ENCODE results near the gene SOX5. TPM values are rescaled to one million over a fixed set of nuclear protein-coding genes. Genes with fewer than 3 reads are reported as not detected.
"Not testable (repeated sequence)": the region's sequence is repeated elsewhere in the genome, so short reads cannot be mapped to it uniquely, and the experiment has no call there.

The SOX5 gene
- total RNA-seq, 8 experiments from 2014 or later = 2.3 to 23.5 (median 11.1) TPM

DNA sequence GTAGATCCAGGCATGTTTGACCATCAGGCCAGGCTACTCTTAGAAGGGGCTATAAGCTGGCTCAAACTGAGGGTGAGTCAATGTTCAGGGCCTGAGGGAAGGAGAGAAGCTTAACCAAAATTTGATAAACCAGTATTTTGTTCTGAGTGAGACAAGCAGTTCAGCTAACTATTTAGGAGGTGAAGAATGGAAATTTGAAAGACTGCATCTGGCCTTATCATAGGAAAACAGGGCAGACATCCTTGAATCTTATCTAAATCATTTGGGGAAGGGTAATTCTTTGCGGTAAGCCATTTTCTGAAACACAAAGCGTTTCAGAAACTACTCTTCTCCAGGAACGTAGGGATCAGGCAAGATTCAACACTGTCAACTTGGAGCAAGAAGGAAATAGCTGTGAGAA, 447.2 kb downstream of the SOX5 start:
- Histone ChIP-seq H3K4me3 (no peak overlapping the region), H3K27ac (no peak overlapping the region), H3K4me1 (replicated peaks in 1 of 2) (no peaks in the 10 kb centered on the region)
- in situ Hi-C loops (cut with MboI; ENCODE audit: low pct_unique_long_range_greater_than_20kb in 2 of 9, low sequenced_read_pairs in 9 of 9, unreplicated experiment in 9 of 9) = no loop called here
- ATAC-seq (replicated peaks in 6 of 8) = no peak
- WGBS, 10 experiments = 10 to 93% (median 83%) methylated on average over 1 to 3 of the region's 3 CpGs; no CpG with 5 or more reads in 1 of the 10 experiments

- no peak for ATAC-seq (replicated peaks in 6 of 8)
- WGBS, 10 experiments = 0 to 100% (median 90%) methylated on average over 1 to 2 of the region's 2 CpGs
- in situ Hi-C loops (cut with MboI; ENCODE audit: low pct_unique_long_range_greater_than_20kb in 2 of 9, low sequenced_read_pairs in 9 of 9, unreplicated experiment in 9 of 9) = no loop called here
- Histone ChIP-seq H3K4me3 (no peak overlapping the region), H3K27ac (no peak overlapping the region), H3K4me1 (replicated peaks in 1 of 2) (no peaks in the 10 kb centered on the region)
These were observed 454.0 kb downstream of the SOX5 start for GRCh38 chr12:23495472-23495871.

- 0 to 80% (median 17%) methylated on average over 1 of the region's 1 CpG; no CpG with 5 or more reads in 5 of the 10 experiments for WGBS, 10 experiments
- Histone ChIP-seq H3K4me3 (no peak overlapping the region), H3K27ac (no peak overlapping the region), H3K4me1 (replicated peaks in 1 of 2) (no peaks in the 10 kb centered on the region)
- ATAC-seq (replicated peaks in 6 of 8) = no peak
- in situ Hi-C loops (cut with MboI; ENCODE audit: low pct_unique_long_range_greater_than_20kb in 2 of 9, low sequenced_read_pairs in 9 of 9, unreplicated experiment in 9 of 9) = no loop called here
These were observed 455.8 kb downstream of the SOX5 start for GRCh38 chr12:23493672-23494071.

- H3K4me3 ChIP-seq; ATAC-seq (replicated peaks in 6 of 8); in situ Hi-C loops (cut with MboI; ENCODE audit: low pct_unique_long_range_greater_than_20kb in 2 of 9, low sequenced_read_pairs in 9 of 9, unreplicated experiment in 9 of 9); H3K4me1 ChIP-seq (replicated peaks in 1 of 2); H3K27ac ChIP-seq: not testable (repeated sequence)
- WGBS, 10 experiments = 0 to 100% (median 83%) methylated on average over 1 of the region's 3 CpGs; no CpG with 5 or more reads in 3 of the 10 experiments
These were observed 458.4 kb downstream of the SOX5 start for GRCh38 chr12:23491029-23491428.

DNA sequence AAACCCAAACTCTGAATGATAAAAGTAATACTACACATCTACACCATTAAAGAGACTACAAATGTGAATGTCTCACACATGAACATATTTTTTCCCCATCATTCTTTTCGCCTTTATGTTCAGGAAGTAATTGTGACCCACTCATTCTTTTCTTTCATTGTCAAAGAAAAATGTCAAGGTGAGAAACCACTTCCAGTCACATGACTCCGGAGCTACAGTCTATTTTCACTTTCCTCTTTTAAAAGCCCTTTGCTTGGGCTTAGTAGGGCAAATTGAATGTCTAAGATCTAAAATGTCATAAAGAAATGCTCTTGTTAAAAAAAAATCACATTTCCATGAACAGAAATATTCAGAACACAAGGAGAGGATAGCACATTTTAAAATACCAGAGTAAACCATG, 461.3 kb downstream of the SOX5 start:
- Histone ChIP-seq H3K4me3 (no peak overlapping the region), H3K27ac (no peak overlapping the region), H3K4me1 (replicated peaks in 1 of 2) (no peaks in the 10 kb centered on the region)
- 0 to 84% (median 71%) methylated on average over 1 to 2 of the region's 2 CpGs; no CpG with 5 or more reads in 2 of the 10 experiments for WGBS, 10 experiments
- in situ Hi-C loops (cut with MboI; ENCODE audit: low pct_unique_long_range_greater_than_20kb in 2 of 9, low sequenced_read_pairs in 9 of 9, unreplicated experiment in 9 of 9) = no loop called here
- ATAC-seq (replicated peaks in 6 of 8) = no peak

DNA sequence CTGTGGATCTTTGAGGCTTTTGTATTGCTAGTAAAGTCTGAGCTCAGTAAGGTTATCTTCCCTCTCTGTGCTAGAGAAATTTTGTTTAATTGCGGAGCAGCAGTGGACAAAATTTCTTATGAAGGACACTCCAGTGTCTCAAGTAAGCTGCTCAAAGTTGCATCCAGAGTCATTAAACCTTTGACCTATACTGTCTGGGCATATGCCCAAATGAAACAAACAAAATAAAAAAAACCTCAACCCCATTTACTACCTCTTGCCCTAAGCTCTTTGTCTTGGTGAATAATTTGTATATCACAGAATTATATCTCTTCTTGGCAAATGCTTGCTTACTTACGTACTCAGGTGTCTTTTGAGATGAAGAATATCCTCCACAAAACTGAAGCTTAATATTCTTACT, 465.2 kb downstream of the SOX5 start:
- in situ Hi-C loops (cut with MboI; ENCODE audit: low pct_unique_long_range_greater_than_20kb in 2 of 9, low sequenced_read_pairs in 9 of 9, unreplicated experiment in 9 of 9) = no loop called here
- Histone ChIP-seq H3K4me1 (replicated peaks in 1 of 2) (no peaks in the 10 kb centered on the region), H3K27ac (no peak overlapping the region), H3K4me3 (no peak overlapping the region)
- no peak for ATAC-seq (replicated peaks in 6 of 8)
- WGBS, 10 experiments = 17 to 100% (median 92%) methylated on average over 1 to 2 of the region's 2 CpGs; no CpG with 5 or more reads in 2 of the 10 experiments

GRCh38 chr12:23482571-23482970, 466.9 kb downstream of the SOX5 start:
- H3K4me3 ChIP-seq = no peak overlapping the region
- H3K27ac ChIP-seq = no peak overlapping the region
- ATAC-seq (replicated peaks in 6 of 8) = no peak
- no peaks in the 10 kb centered on the region for H3K4me1 ChIP-seq (replicated peaks in 1 of 2)
- WGBS, 10 experiments = 0 to 100% (median 86%) methylated on average over 1 of the region's 1 CpG; no CpG with 5 or more reads in 1 of the 10 experiments
- in situ Hi-C loops (cut with MboI; ENCODE audit: low pct_unique_long_range_greater_than_20kb in 2 of 9, low sequenced_read_pairs in 9 of 9, unreplicated experiment in 9 of 9) = no loop called here
